Endometrial microvascular endothelial cells (primary cell): ENCODE results near the gene LRRC14B. TPM values are rescaled to one million over a fixed set of nuclear protein-coding genes. Genes with fewer than 3 reads are reported as not detected.
"Not testable (repeated sequence)": the region's sequence is repeated elsewhere in the genome, so short reads cannot be mapped to it uniquely, and the experiment has no call there.

Experiments used
- in situ Hi-C: cut with HindIII; loops from 2 replicates; pipeline ENCODE4 v1.10.0; 2017; ENCODE audit warnings: low sequenced_read_pairs, low pct_unique_long_range_greater_than_20kb; ENCODE audit errors: inconsistent ontology term
- total RNA-seq: library from RNA; depleted of rRNA; stranded (reverse); fragments of >200 nt; gene quantifications from one replicate; pipeline ENCODE4 v1.2.3, GENCODE V29; 2015; ENCODE audit errors: inconsistent ontology term

Gene LRRC14B
- total RNA-seq, 1 donor from 2014 or later: not detected

GRCh38 chr5:218457-219291, 27.4 kb downstream of the LRRC14B start:
- in situ Hi-C loops: no loop called here

GRCh38 chr5:219460-219863, 28.2 kb downstream of the LRRC14B start:
- in situ Hi-C loops: no loop called here

- in situ Hi-C loops: no loop called here
These were observed 28.7 kb downstream of the LRRC14B start for GRCh38 chr5:219991-220390.

GRCh38 chr5:222951-223715, 31.8 kb downstream of the LRRC14B start:
- in situ Hi-C loops: not testable (repeated sequence)

- in situ Hi-C loops: no loop called here
These were observed 32.5 kb downstream of the LRRC14B start for GRCh38 chr5:223791-224190.

GRCh38 chr5:225334-225733, 34.0 kb downstream of the LRRC14B start:
- in situ Hi-C loops: no loop called here

- in situ Hi-C loops: not testable (repeated sequence)
These were observed 36.1 kb downstream of the LRRC14B start for GRCh38 chr5:227375-227774.

- in situ Hi-C loops: no loop called here
These were observed 37.6 kb downstream of the LRRC14B start for GRCh38 chr5:228886-229285.

GRCh38 chr5:230711-231110, 39.4 kb downstream of the LRRC14B start:
- in situ Hi-C loops: no loop called here

- in situ Hi-C loops: no loop called here
These were observed 40.4 kb downstream of the LRRC14B start for GRCh38 chr5:231661-232060.

GRCh38 chr5:233426-233825, 42.1 kb downstream of the LRRC14B start:
- in situ Hi-C loops: not testable (repeated sequence)

- in situ Hi-C loops: no loop called here
These were observed 43.2 kb downstream of the LRRC14B start for GRCh38 chr5:234450-234849.

- in situ Hi-C loops: not testable (repeated sequence)
These were observed 44.2 kb downstream of the LRRC14B start for GRCh38 chr5:235527-235926.

- in situ Hi-C loops: not testable (repeated sequence)
These were observed 46.6 kb downstream of the LRRC14B start for GRCh38 chr5:237931-238330.

GRCh38 chr5:240550-240949, 49.3 kb downstream of the LRRC14B start:
- in situ Hi-C loops: not testable (repeated sequence)

- in situ Hi-C loops: not testable (repeated sequence)
These were observed 49.9 kb downstream of the LRRC14B start for GRCh38 chr5:241045-241669.

- in situ Hi-C loops: not testable (repeated sequence)
These were observed 52.5 kb downstream of the LRRC14B start for GRCh38 chr5:243683-244367.

- in situ Hi-C loops: not testable (repeated sequence)
These were observed 54.4 kb downstream of the LRRC14B start for GRCh38 chr5:245717-246116.
